OCI-LY3 (cell line): ENCODE results near the gene ZNF665.
"Not testable (repeated sequence)": the region's sequence is repeated elsewhere in the genome, so short reads cannot be mapped to it uniquely, and the experiment has no call there.

Experiments
- H2AFZ ChIP-seq: fragments of 200-600, 300-600 bp; shearing (Covaris generic); 2 replicates; pipeline ENCODE4 v1.6.0; 2014; ENCODE audit warnings: antibody characterized with exemption, low read depth, low read length
- H3K27ac ChIP-seq: fragments of 200-600, 300-600 bp; sonication (generic); 2 replicates; pipeline ENCODE4 v1.5.1; 2014; ENCODE audit warnings: mild to moderate bottlenecking, low read length, moderate library complexity, mixed read lengths
- H3K27me3 ChIP-seq: fragments of 200-600, 300-600 bp; sonication (generic); 2 replicates; pipeline ENCODE4 v1.6.1; 2014; ENCODE audit warnings: low read depth, low read length, mixed read lengths
- H3K36me3 ChIP-seq: fragments of 200-600, 300-600 bp; sonication (generic); replicated peaks from 2 replicates; pipeline ENCODE3; 2014; ENCODE audit warnings: low read depth, low read length, mixed read lengths
- H3K4me1 ChIP-seq: fragments of 300-600, 200-600 bp; sonication (generic); 2 replicates; pipeline ENCODE4 v1.6.1; 2014; ENCODE audit warnings: low read length, mixed read lengths
- H3K4me2 ChIP-seq: fragments of 200-600, 300-600 bp; sonication (generic); 2 replicates; pipeline ENCODE4 v1.6.1; 2014; ENCODE audit warnings: low read length, mixed read lengths
- H3K4me3 ChIP-seq: fragments of 300-600, 200-600 bp; sonication (generic); 2 replicates; pipeline ENCODE4 v1.5.1; 2014; ENCODE audit warnings: antibody characterized with exemption, mild to moderate bottlenecking, low read length, moderate library complexity
- H3K79me2 ChIP-seq: fragments of 300-600, 200-600 bp; shearing (Covaris generic); 2 replicates; pipeline ENCODE4 v1.6.1; 2014; ENCODE audit warnings: mild to moderate bottlenecking, low read length, mixed read lengths
- H3K9ac ChIP-seq: fragments of 300-600, 200-600 bp; shearing (Covaris generic); 2 replicates; pipeline ENCODE4 v1.6.0; 2014; ENCODE audit warnings: mild to moderate bottlenecking, low read length, moderate library complexity
- H3K9me3 ChIP-seq: fragments of 200-600, 300-600 bp; shearing (Covaris generic); 2 replicates; pipeline ENCODE4 v1.6.1; 2014; ENCODE audit warnings: low read length, mixed read lengths; ENCODE audit not compliant: insufficient read depth
- H4K20me1 ChIP-seq: fragments of 200-600, 300-600 bp; sonication (generic); 2 replicates; pipeline ENCODE4 v1.6.1; 2016; ENCODE audit warnings: low read length, mixed read lengths; ENCODE audit not compliant: insufficient read depth
- CTCF ChIP-seq: fragments of 200-600, 300-600 bp; sonication (generic); IDR thresholded peaks from 2 replicates; pipeline ENCODE4 v1.5.1; 2014; ENCODE audit warnings: antibody characterized with exemption, low read length, low read depth
- EZH2phosphoT487 ChIP-seq: fragments of 200-600 bp; shearing (Covaris generic); IDR thresholded peaks from 2 replicates; pipeline ENCODE4 v1.6.1; 2018; ENCODE audit warnings: antibody characterized with exemption, mixed run types, low read depth

Gene ZNF665

DNA sequence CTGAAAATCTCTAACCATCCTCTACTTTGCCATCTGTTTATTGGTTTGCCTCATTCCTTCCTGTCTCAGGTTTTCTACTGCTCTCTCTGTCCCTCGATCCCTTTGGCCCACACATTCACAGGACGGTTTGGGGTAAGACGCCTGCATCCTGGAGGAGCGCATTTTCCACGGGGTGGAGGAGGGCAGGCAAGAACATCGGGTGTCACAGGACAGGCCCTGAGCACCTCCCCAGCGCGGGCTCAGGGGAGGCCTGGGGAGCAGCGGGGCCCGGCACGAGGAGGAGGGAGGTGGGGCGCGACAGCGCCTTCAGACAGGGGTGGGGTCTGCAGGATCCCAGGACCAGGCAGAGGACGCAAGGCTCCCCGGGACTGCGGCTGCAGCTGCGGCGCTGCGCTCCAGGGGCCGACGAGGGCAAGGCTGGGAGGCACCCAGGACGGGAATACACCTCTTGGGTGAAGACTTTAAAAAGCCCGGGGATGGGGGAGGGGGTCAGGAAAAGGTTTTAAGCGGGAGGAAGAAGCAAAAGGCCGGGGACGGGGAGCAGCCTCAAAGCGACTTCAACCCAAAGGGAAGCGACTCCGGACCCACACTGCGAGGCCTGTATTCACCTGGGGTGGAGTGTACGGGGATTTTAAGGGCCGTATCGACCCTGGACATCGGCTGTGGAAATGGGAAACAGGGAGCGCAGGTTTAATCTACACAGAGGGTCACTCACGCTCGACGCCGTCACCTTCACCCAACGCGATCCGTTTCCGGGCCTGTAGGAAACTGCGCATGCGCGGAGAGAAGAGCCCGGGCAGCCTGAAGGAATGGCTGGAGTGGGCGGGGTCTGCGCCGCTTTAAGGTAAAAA lies 60.8 kb downstream of the ZNF665 start, which contains the start of gene ZNF415:
Gene ZNF415, minus strand, starts transcription at position 770 of the 851 bp plus-strand sequence. CDS start 10,234 bp downstream, outside the sequence.
- no peaks in the 10 kb centered on the region for H3K27me3 ChIP-seq
- H3K4me2 ChIP-seq = no peak within 1 kb of the TSS
- no peaks in the 10 kb centered on the region for H4K20me1 ChIP-seq
- H3K27ac ChIP-seq = no peak within 1 kb of the TSS
- no peaks in the 10 kb centered on the region for H3K9me3 ChIP-seq
- H3K4me3 ChIP-seq = no peak within 1 kb of the TSS
- H3K79me2 ChIP-seq = no peaks in the 10 kb centered on the region
- H3K4me1 ChIP-seq = no peaks in the 10 kb centered on the region
- H3K9ac ChIP-seq = no peak within 1 kb of the TSS
- H3K36me3 ChIP-seq = no peaks in the 10 kb centered on the region
- H2AFZ ChIP-seq = no peak within 1 kb of the TSS
- TF ChIP-seq CTCF = no peak
- no peak for TF ChIP-seq EZH2phosphoT487

DNA sequence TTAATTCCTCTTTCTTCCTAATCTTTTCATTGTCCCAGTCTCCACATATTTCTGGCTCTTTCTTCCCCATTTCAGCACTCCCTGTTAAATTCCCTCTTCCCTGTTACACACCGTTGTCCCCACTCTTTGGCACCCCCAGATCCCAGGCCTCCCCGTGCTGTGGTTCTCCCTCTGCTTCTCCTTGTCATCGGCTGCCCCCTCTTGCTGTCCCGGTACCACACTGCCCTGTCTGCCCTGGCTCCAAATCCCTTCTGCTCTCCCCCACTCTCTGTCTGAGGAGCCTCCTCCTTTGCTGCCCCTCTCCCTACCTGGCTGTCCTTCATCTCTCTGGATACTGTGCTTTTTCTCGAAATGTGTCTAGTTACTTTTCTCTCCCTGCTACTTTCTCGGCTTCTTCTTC lies 61.4 kb downstream of the ZNF665 start:
- H2AFZ ChIP-seq = no peak overlapping the region

GRCh38 chr19:53131085-53131590 lies 62.0 kb downstream of the ZNF665 start:
- no peak for TF ChIP-seq EZH2phosphoT487
- TF ChIP-seq CTCF = no peak
- Histone ChIP-seq H3K79me2 (no peaks in the 10 kb centered on the region), H3K27ac (no peak overlapping the region), H3K36me3 (no peaks in the 10 kb centered on the region), H3K4me1 (no peaks in the 10 kb centered on the region), H3K4me3 (no peak overlapping the region), H4K20me1 (no peaks in the 10 kb centered on the region), H2AFZ (no peak overlapping the region), H3K27me3 (no peaks in the 10 kb centered on the region), H3K4me2 (no peak overlapping the region), H3K9me3 (no peaks in the 10 kb centered on the region), H3K9ac (no peak overlapping the region)

More for the DNA sequence above, 61.4 kb downstream of the ZNF665 start:
- no peaks in the 10 kb centered on the region for H3K36me3 ChIP-seq
- H3K4me3 ChIP-seq = no peak overlapping the region
- no peak overlapping the region for H3K27ac ChIP-seq
- H3K4me2 ChIP-seq = no peak overlapping the region
- H4K20me1 ChIP-seq = no peaks in the 10 kb centered on the region
- no peaks in the 10 kb centered on the region for H3K4me1 ChIP-seq
- H3K27me3 ChIP-seq = no peaks in the 10 kb centered on the region
- H3K79me2 ChIP-seq = no peaks in the 10 kb centered on the region
- no peak for TF ChIP-seq EZH2phosphoT487
- no peak for TF ChIP-seq CTCF
- H3K9me3 ChIP-seq = no peaks in the 10 kb centered on the region
- H3K9ac ChIP-seq = no peak overlapping the region

GRCh38 chr19:53130506-53130905 lies 62.7 kb downstream of the ZNF665 start:
- H3K27me3 ChIP-seq = no peaks in the 10 kb centered on the region
- H3K36me3 ChIP-seq = no peaks in the 10 kb centered on the region
- no peak overlapping the region for H3K27ac ChIP-seq
- no peak overlapping the region for H2AFZ ChIP-seq
- no peaks in the 10 kb centered on the region for H3K79me2 ChIP-seq
- TF ChIP-seq EZH2phosphoT487 (no peak), CTCF (no peak)
- H4K20me1 ChIP-seq = no peaks in the 10 kb centered on the region
- no peak overlapping the region for H3K4me3 ChIP-seq
- H3K9me3 ChIP-seq = no peaks in the 10 kb centered on the region
- no peak overlapping the region for H3K4me2 ChIP-seq
- no peaks in the 10 kb centered on the region for H3K4me1 ChIP-seq
- no peak overlapping the region for H3K9ac ChIP-seq

- not testable (repeated sequence) for H3K4me2 ChIP-seq, H3K4me1 ChIP-seq, H3K27ac ChIP-seq, H3K27me3 ChIP-seq, H3K79me2 ChIP-seq, H3K9ac ChIP-seq, H3K9me3 ChIP-seq, H4K20me1 ChIP-seq, H3K4me3 ChIP-seq, H2AFZ ChIP-seq, H3K36me3 ChIP-seq
Measured at GRCh38 chr19:53126733-53127526, 66.2 kb downstream of the ZNF665 start.
